Fibroblast of lung (primary cell): ENCODE results near the gene ETV6. TPM values are rescaled to one million over a fixed set of nuclear protein-coding genes. Genes with fewer than 3 reads are reported as not detected.

ENCODE experiments used
- DNase-seq, 2 donors: peaks; one replicate each; pipeline versions ENCODE4 v3.0.0 to v3.0.0-alpha.2; 2010; ENCODE audit warnings: low read depth in 2 of 2
- H2AFZ ChIP-seq: 2 replicates; pipeline ENCODE4 v1.5.1; 2012; ENCODE audit warnings: low read length, control low read depth, inconsistent platforms
- H3K27ac ChIP-seq: 2 replicates; pipeline ENCODE4 v1.5.1; 2011; ENCODE audit warnings: low read length, control low read depth; ENCODE audit not compliant: insufficient read depth
- H3K27me3 ChIP-seq: 2 replicates; pipeline ENCODE4 v1.5.1; 2011; ENCODE audit warnings: mild to moderate bottlenecking, low read length; ENCODE audit not compliant: control insufficient read depth, insufficient read depth
- H3K36me3 ChIP-seq: 2 replicates; pipeline ENCODE4 v1.5.1; 2011; ENCODE audit warnings: low read length; ENCODE audit not compliant: control insufficient read depth, insufficient read depth
- H3K4me1 ChIP-seq: 2 replicates; pipeline ENCODE4 v1.5.1; 2011; ENCODE audit warnings: low read length; ENCODE audit not compliant: control insufficient read depth, insufficient read depth; ENCODE audit errors: extremely low read depth
- H3K4me2 ChIP-seq: 2 replicates; pipeline ENCODE4 v1.5.1; 2011; ENCODE audit warnings: low read length, control low read depth; ENCODE audit not compliant: insufficient read depth; ENCODE audit errors: extremely low read depth
- H3K4me3 ChIP-seq, 4 experiments: fragments of 200-600 bp in 1 of 4; sonication (generic) in 1 of 4; replicated peaks in 1 of 4; 2 replicates each; pipeline ENCODE4 v1.5.1; 2011 to 2016; ENCODE audit warnings: low read length in 4 of 4, low read depth in 3 of 4, mild to moderate bottlenecking in 3 of 4, control low read depth in 2 of 4, inconsistent platforms in 1 of 4, mixed read lengths in 1 of 4; ENCODE audit not compliant: insufficient read depth in 1 of 4; ENCODE audit errors: control extremely low read depth in 1 of 4
- H3K79me2 ChIP-seq: 2 replicates; pipeline ENCODE4 v1.5.1; 2012; ENCODE audit warnings: mild to moderate bottlenecking, low read length, inconsistent platforms; ENCODE audit not compliant: control insufficient read depth, insufficient read depth
- H3K9ac ChIP-seq: 2 replicates; pipeline ENCODE4 v1.5.1; 2011; ENCODE audit warnings: mild to moderate bottlenecking, low read length, control low read depth; ENCODE audit not compliant: insufficient read depth
- H3K9me3 ChIP-seq: 2 replicates; pipeline ENCODE4 v1.5.1; 2012; ENCODE audit warnings: low read depth, low read length; ENCODE audit not compliant: control insufficient read depth, insufficient read depth
- H4K20me1 ChIP-seq: 2 replicates; pipeline ENCODE4 v1.5.1; 2011; ENCODE audit warnings: low read length; ENCODE audit not compliant: control insufficient read depth, insufficient read depth; ENCODE audit errors: extremely low read depth
- CTCF ChIP-seq, 2 donors: IDR thresholded peaks in 1 of 2; conservative IDR thresholded peaks in 1 of 2; 1 replicate in 1 of 2; 2 replicates in 1 of 2; pipeline ENCODE4 v1.5.1; 2011 to 2012; ENCODE audit warnings: low read length in 2 of 2, control low read depth in 1 of 2, inconsistent platforms in 1 of 2, low read depth in 1 of 2, mild to moderate bottlenecking in 1 of 2
- EZH2 ChIP-seq: IDR thresholded peaks from 2 replicates; pipeline ENCODE4 v1.5.1; 2012; ENCODE audit warnings: low read length, control low read depth, mild to moderate bottlenecking; ENCODE audit errors: missing control alignments
- polyA plus RNA-seq, 2 donors: library from polyadenylated mRNA; depleted of rRNA in 1 of 2; stranded (reverse) in 1 of 2; unstranded in 1 of 2; fragments of >200 nt; gene quantifications; 2 replicates each; pipeline ENCODE4 v1.2.1, GENCODE V29; 2011 to 2012; ENCODE audit warnings: missing spikeins in 1 of 2
- total RNA-seq: library from RNA; depleted of rRNA; stranded (reverse); fragments of >200 nt; gene quantifications from 2 replicates; pipeline ENCODE4 v1.2.1, GENCODE V29; 2014

ETV6 gene
- total and polyA plus RNA-seq, 2 donors (not counting 1 experiment from before 2014, with no cell fraction given), result 4.3 to 8.9 TPM

GRCh38 chr12:11712491-11712890, 63.0 kb downstream of the ETV6 start:
- Histone ChIP-seq H3K4me2 (no peak overlapping the region), H3K79me2 (no peaks in the 10 kb centered on the region), H3K27ac (no peak overlapping the region), H3K4me1 (no peaks in the 10 kb centered on the region), H3K27me3 (no peaks in the 10 kb centered on the region), H3K36me3 (no peaks in the 10 kb centered on the region), H3K9ac (no peak overlapping the region), H4K20me1 (no peaks in the 10 kb centered on the region), H3K9me3 (no peaks in the 10 kb centered on the region), H2AFZ (no peak overlapping the region), H3K4me3 (no peak overlapping the region)
- DNase-seq, result no peak
- no peak for TF ChIP-seq CTCF (conservative IDR thresholded peaks at IDR 0.05 in 1 of 2, IDR thresholded peaks at IDR 0.05 in 1 of 2; ENCODE audit: low read depth in 1 of 2, low read length in 2 of 2)
- TF ChIP-seq EZH2, result no peak

GRCh38 chr12:11713202-11713601, 63.7 kb downstream of the ETV6 start:
- H3K27me3 ChIP-seq, result no peaks in the 10 kb centered on the region
- H3K79me2 ChIP-seq, result no peaks in the 10 kb centered on the region
- no peak for TF ChIP-seq CTCF (conservative IDR thresholded peaks at IDR 0.05 in 1 of 2, IDR thresholded peaks at IDR 0.05 in 1 of 2; ENCODE audit: low read depth in 1 of 2, low read length in 2 of 2)
- no peak for TF ChIP-seq EZH2
- no peak overlapping the region for H3K4me3 ChIP-seq
- no peak overlapping the region for H3K9ac ChIP-seq
- no peaks in the 10 kb centered on the region for H4K20me1 ChIP-seq
- no peaks in the 10 kb centered on the region for H3K9me3 ChIP-seq
- no peak overlapping the region for H3K4me2 ChIP-seq
- no peaks in the 10 kb centered on the region for H3K36me3 ChIP-seq
- no peak overlapping the region for H2AFZ ChIP-seq
- peaks cover 2% of the 10 kb centered on the region for H3K4me1 ChIP-seq
- no peak overlapping the region for H3K27ac ChIP-seq
- no peak for DNase-seq

- Histone ChIP-seq H3K4me3 (no peak overlapping the region), H4K20me1 (no peaks in the 10 kb centered on the region), H3K9me3 (no peaks in the 10 kb centered on the region), H3K9ac (no peak overlapping the region), H3K79me2 (no peaks in the 10 kb centered on the region), H2AFZ (no peak overlapping the region), H3K4me2 (no peak overlapping the region), H3K4me1 (peaks cover 11% of the 10 kb centered on the region), H3K27me3 (no peaks in the 10 kb centered on the region), H3K36me3 (no peaks in the 10 kb centered on the region), H3K27ac (no peak overlapping the region)
- TF ChIP-seq CTCF (conservative IDR thresholded peaks at IDR 0.05 in 1 of 2, IDR thresholded peaks at IDR 0.05 in 1 of 2; ENCODE audit: low read depth in 1 of 2, low read length in 2 of 2) (no peak), EZH2 (no peak)
- DNase-seq, result no peak
Measured at GRCh38 chr12:11714626-11715025, 65.2 kb downstream of the ETV6 start.
